Skeletal muscle cell (primary cell): ENCODE data around the gene LIMS1.
"Not testable (repeated sequence)": the region's sequence is repeated elsewhere in the genome, so short reads cannot be mapped to it uniquely, and the experiment has no call there.

ENCODE experiments used
- DNase-seq: peaks from one replicate; pipeline ENCODE4 v3.0.0-alpha.2; 2010; ENCODE audit warnings: low read depth
- H3K4me3 ChIP-seq: 2 replicates; pipeline ENCODE4 v1.5.1; 2011; ENCODE audit warnings: low read depth, mild to moderate bottlenecking, control low read depth, low read length, moderate library complexity

LIMS1 gene

DNA sequence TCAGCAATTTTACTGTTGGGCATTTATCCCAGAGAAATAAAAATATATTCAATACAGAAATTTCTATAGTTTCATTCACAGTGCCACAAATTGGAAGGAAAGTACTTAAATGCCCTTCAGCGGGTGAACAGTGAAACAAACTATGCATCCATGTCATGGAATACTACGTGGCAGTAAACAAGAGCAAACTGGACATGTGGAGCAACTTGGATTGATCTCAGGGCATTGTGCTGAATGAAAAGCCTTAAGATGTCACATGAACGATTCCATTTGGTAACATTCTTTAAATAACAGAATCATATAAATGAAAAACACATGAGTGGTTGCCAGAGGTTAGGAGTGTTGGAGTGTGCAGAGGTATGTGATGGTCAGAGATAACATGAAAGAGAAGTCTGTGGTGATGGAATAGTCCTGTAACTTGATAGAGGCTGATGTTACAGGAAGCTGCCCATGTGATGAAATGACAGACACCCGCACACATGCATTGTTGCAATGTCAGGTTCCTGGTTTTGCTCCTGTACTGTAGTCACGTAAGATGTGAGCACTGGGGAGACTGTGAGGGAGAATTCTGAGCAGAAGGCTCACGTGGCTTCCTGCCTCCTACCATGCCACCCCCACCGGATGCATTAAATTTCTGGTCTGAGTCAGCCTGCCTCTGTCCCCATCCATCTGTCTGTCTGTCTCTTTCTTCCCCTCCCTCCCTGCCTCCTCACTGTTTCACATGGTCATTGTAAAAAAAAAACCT is 118.1 kb downstream of the LIMS1 start:
- H3K4me3 ChIP-seq: not testable (repeated sequence)
- DNase-seq: peak; percentile 96

- not testable (repeated sequence) for H3K4me3 ChIP-seq
- DNase-seq: peak; percentile 62
Measured at GRCh38 chr2:108653425-108653824, 119.2 kb downstream of the LIMS1 start.

- not testable (repeated sequence) for H3K4me3 ChIP-seq, DNase-seq
Measured at GRCh38 chr2:108653849-108654248, 119.6 kb downstream of the LIMS1 start.

DNA sequence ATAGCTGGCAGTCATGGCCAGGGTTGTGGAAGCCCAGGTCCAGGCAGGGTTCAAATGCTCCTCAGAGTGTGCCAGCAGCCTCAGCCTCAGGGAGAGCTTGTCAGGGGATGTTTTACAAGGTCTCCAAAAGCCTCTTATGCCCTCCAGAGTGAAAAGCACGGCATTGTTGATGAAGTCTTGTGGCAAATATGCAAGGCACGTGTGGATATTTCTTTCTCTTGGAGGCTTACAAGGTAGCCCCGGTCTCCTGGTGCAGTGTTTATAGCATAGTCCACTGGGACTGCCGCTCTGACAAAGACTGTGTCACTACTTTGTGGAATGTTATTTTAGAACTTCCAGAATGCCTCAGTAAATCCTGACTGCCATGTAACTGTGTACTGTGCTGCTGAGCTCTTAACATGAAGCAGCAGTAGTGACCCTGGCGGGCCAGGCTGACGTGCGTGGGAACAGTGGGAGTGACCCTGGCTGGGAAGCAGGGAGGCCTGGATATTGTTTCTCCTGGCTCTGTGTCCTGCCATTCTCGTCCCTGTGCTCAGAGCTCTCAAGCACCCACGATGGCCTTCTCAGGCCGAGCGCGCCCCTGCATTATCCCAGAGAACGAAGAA is 120.4 kb downstream of the LIMS1 start:
- H3K4me3 ChIP-seq: peak overlapping the region; percentile 30
- DNase-seq: peak; percentile 72

GRCh38 chr2:108655270-108655669 is 121.0 kb downstream of the LIMS1 start:
- DNase-seq: not testable (repeated sequence)
- H3K4me3 ChIP-seq: peak overlapping the region; percentile 21

- DNase-seq: not testable (repeated sequence)
- peak overlapping the region; percentile 18 for H3K4me3 ChIP-seq
Measured at GRCh38 chr2:108656282-108656681, 122.0 kb downstream of the LIMS1 start.

DNA sequence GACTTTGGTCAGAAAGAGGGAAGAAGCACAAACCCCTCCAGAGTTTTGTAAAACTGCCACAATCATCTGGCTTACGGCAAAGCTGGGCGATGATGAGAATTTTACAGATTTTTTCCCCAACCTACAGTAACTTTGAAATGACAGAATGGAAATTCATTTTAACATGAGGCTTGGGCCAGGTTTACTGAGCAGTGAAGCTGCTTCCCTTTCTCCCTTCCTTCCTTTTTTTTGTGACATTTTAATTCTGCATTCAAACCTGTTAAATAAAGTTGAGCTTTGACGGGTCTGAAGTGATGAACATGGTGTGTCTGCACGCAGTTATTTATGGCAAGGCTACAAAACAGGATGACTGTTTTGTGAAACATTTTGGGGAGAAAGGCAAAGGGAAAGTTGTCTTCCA is 123.2 kb downstream of the LIMS1 start:
- H3K4me3 ChIP-seq, DNase-seq: not testable (repeated sequence)

GRCh38 chr2:108658553-108658952 is 124.3 kb downstream of the LIMS1 start:
- H3K4me3 ChIP-seq, DNase-seq: not testable (repeated sequence)

DNA sequence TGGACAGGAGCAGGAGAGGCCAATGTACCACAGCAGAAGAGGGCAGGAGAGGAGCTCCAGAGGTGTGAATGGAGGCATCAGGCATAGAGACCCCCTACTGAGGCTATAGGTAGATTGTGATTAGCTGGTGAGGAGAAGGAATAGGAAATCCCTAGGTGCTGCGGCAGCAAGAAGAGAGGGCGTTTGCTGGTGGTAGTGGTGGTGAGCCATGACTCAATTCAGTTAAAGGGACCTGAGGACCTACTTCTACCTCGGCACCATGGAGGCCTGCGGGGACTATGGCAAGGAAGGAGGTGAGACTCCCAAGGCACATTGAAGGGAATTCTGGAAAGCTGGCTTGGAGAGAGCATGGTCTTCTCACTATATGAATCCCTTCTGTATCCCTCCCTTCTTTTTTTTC is 127.2 kb downstream of the LIMS1 start:
- H3K4me3 ChIP-seq, DNase-seq: not testable (repeated sequence)

- H3K4me3 ChIP-seq: not testable (repeated sequence)
- DNase-seq: peak; percentile 67
Measured at GRCh38 chr2:108662207-108662612, 127.9 kb downstream of the LIMS1 start.

DNA sequence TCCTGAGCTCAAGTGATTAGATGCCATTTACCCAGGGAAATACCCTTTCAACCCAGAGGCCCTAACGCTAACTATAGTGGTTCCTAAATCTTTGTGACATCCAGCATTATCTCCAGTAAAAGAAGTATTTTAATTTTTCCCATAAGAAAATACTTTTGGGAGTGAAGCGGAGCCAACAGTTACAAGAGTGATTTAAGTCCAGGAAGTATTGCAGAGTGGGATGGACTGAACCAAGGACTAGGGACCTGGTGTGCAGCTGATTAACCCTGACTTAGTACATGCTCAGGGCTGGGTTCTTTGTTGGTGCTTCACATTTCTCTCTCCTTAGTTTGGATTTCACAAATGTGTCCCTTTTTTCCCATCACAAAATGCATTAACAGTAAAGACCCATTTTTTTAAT is 129.1 kb downstream of the LIMS1 start:
- H3K4me3 ChIP-seq, DNase-seq: not testable (repeated sequence)

- not testable (repeated sequence) for DNase-seq, H3K4me3 ChIP-seq
Measured at GRCh38 chr2:108664089-108664488, 129.8 kb downstream of the LIMS1 start.

DNA sequence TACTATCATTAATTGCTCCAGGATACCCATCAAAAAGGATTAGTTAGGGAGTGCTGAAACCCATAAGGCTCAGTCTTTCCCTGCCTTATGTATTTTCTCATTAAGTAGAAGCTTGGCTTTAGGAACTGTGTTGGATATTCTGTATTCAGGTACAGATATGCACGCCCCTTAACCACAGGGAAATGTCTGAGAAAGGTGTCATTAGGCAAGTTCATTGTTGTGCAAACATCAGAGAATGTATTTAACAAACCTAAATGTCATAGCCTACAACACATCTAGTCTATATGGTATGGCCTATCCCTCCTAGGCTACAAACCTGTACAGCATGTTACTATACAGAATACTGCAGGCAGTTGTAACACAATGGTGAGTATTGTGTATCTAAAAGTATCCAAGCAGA is 130.7 kb downstream of the LIMS1 start:
- H3K4me3 ChIP-seq, DNase-seq: not testable (repeated sequence)

DNA sequence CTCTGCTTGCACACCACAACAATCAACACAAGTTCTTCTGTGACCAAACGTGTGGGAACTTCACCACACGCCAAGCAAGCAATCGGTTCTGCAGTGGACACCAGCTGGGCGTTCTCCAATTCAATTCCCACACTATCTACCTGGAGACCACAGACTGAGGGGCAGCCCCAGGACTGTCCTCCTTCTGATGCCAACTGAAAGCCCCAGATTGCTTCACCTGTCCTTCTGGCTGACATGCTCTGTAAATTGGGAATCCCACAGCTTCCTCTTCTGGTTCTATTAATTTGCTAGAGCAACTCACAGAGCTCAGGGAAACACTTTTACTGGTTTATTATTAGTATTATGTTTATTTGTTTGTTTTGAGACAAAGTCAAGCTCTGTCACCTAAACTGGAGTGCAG is 131.7 kb downstream of the LIMS1 start:
- H3K4me3 ChIP-seq, DNase-seq: not testable (repeated sequence)

- not testable (repeated sequence) for DNase-seq
Measured at GRCh38 chr2:108667140-108667539, 132.9 kb downstream of the LIMS1 start.

DNA sequence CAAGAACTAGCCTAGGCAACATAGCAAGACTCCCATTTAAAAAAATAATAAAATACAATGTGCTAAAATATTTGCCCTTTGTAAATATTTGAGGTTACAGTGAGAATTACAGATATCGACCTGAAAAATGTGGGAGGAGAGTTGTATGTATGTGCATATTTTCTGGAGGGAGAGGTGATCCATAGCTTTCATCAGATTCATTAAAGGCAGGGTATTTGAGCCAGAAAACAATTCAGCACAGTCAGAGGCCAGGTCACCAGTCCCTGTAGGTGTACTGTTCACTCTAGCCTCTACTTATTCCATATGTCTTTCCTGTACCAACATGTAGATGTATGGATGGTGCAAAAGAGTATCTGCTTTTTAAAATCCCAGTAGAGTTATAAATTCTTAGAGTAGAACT is 136.0 kb downstream of the LIMS1 start:
- not testable (repeated sequence) for H3K4me3 ChIP-seq

More at GRCh38 chr2:108667140-108667539, 132.9 kb downstream of the LIMS1 start:
- H3K4me3 ChIP-seq: not testable (repeated sequence)

GRCh38 chr2:108672200-108672805 is 138.0 kb downstream of the LIMS1 start:
- not testable (repeated sequence) for H3K4me3 ChIP-seq, DNase-seq

More for the DNA sequence above, 136.0 kb downstream of the LIMS1 start:
- not testable (repeated sequence) for DNase-seq

GRCh38 chr2:108676522-108676921 is 142.3 kb downstream of the LIMS1 start:
- not testable (repeated sequence) for DNase-seq, H3K4me3 ChIP-seq

- H3K4me3 ChIP-seq, DNase-seq: not testable (repeated sequence)
Measured at GRCh38 chr2:108677239-108677744, 143.0 kb downstream of the LIMS1 start.

DNA sequence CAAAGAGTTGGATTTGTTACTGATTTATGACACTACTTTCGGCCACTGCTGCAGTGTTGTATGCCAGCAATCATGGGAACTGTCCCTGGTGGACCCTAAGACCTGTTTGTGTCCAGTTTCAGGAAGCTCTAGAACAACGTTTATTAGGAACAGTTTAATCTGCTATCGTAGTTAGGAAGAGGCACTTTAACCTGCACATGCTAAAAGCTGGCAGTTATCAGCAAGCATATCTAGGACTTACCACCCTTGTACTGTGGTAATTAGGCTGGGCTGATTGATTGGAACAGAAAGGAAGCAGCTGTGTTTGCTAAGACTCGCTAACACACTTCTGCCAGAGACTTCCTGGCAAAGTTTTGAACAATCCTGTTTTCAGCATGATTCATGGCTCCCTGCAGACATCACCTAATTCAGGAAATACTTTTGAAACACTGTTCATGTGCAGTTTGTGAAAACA is 144.0 kb downstream of the LIMS1 start:
- DNase-seq: peak; percentile 36
- H3K4me3 ChIP-seq: not testable (repeated sequence)
